Measurements from ENCODE around the gene IL1A. TPM values are rescaled to one million over a fixed set of nuclear protein-coding genes. Genes with fewer than 3 reads are reported as not detected.

The IL1A gene
- polyA plus RNA-seq, 3 donors: 0.06 TPM; not detected in 2

DNA sequence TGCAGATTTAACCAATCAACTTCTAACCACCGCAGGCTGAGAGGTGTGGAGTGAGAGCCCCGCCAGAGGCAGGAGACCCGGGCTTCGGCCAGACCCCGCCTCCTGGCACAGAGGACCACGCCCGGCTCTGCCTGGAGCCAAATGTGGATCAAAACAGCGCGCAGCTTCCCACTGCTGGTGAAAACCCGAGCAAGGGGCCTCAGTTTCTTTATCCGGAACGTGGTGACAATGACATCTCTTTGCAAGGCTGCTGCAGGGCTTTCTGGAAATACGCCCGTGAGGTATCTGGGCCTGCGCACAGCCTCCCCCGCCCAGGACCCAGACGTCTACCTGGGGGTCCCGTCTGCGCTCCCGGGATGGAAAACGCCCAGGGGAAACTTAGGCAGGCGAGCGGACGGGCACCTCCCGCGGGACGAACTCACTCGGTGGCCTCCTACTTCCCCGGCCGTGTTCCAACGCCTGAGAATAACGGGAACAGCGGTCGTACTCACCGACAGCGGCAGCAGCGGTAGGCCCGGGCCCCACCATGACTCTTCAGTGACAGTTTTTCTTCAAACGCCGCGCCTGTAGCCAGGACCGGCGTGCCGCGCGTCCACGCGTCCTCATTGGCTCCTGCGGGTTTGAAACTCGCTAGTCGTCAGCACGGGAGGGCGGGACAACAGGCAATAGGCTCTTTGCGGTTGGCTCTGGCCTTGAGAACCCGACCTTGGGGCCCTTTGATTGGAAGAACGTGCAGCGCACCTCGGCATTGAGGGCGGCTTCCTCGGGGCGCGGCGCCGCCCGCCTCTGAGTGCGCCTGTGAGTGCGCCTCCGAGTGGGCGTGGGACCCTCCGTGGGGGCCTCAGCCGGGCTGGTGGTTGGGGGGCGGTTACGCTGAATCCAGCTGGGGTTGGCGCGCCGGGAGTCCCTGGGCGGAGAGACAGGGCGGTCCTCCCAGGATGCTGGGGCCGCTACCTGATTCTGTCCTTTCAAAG is 19.9 kb downstream of the IL1A start, which contains the start of gene CKAP2L:
Gene CKAP2L, minus strand, starts transcription at position 539 of the 974 bp plus-strand sequence. Its CDS starts 11 bp downstream, at position 528.
- peak; percentile 88 to 96 (median 92) for DNase-seq (ENCODE audit: low read depth in 3 of 3, low spot score in 2 of 3)

GRCh38 chr2:112762276-112762675 is 22.0 kb downstream of the IL1A start:
- DNase-seq (ENCODE audit: low read depth in 3 of 3, low spot score in 2 of 3): no peak

DNA sequence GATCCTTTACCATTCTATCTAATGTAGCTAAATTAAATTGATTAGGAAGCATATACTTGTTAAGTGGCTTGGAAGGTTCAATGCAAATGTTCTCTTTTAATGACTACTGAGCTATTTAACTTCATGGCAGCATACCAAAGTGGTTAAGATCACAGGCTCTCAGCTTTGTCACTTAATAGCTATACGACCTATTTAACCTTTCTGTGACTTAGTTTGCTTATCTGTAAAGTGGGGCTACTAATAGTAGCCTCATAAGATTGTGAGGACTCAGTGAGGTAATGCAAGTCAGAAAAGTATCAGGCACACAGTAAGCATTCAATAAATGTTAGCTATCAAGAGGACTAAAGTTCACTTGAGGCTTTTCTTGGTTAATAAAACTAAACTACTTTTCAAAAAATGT is 24.1 kb downstream of the IL1A start:
- no peak for DNase-seq (ENCODE audit: low read depth in 3 of 3, low spot score in 2 of 3)

DNA sequence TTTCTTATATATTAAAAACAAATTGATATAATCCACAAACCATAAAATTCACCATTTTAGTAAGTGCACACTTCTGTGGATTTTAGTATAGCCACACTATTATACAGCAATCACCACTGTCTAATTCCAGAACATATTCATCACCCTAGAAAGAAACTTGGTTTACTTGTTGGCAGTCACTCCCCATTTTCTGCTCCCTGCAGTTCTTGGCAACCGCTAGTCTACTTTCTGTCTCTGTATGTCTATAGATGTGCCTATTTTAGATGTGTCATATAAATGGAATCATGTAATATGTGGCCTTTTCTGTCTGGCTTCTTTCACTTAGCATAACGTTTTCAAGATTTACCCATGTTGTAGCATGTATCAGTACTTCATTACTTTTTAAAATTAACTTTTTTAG is 25.6 kb downstream of the IL1A start:
- DNase-seq (ENCODE audit: low read depth in 3 of 3, low spot score in 2 of 3): no peak

- DNase-seq (ENCODE audit: low read depth in 3 of 3, low spot score in 2 of 3): no peak
Measured at GRCh38 chr2:112757265-112757664, 27.0 kb downstream of the IL1A start.

GRCh38 chr2:112756207-112756606 is 28.1 kb downstream of the IL1A start:
- DNase-seq (ENCODE audit: low read depth in 3 of 3, low spot score in 2 of 3): no peak

GRCh38 chr2:112755444-112755843 is 28.8 kb downstream of the IL1A start:
- no peak for DNase-seq (ENCODE audit: low read depth in 3 of 3, low spot score in 2 of 3)

- DNase-seq (ENCODE audit: low read depth in 3 of 3, low spot score in 2 of 3): no peak
Measured at GRCh38 chr2:112754564-112754963, 29.7 kb downstream of the IL1A start.

DNA sequence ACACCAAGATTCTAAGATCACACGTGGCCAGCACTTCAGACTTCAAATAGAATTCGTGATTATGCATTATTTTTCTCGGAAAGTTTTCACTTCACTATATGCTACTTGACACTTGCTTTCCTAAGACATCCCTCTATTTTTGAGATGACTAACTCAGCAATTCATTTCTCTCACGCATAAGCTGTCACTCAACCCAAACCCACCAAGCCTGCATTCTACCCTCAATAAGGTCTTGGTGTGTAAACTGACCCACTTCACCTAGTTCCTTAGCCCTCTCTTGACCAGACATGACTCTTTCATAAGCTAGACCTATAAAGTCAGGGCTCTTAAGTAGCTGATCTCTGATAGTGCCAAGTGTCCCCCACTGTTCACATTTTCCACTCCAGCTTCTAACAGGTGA is 31.6 kb downstream of the IL1A start:
- DNase-seq (ENCODE audit: low read depth in 3 of 3, low spot score in 2 of 3): no peak

DNA sequence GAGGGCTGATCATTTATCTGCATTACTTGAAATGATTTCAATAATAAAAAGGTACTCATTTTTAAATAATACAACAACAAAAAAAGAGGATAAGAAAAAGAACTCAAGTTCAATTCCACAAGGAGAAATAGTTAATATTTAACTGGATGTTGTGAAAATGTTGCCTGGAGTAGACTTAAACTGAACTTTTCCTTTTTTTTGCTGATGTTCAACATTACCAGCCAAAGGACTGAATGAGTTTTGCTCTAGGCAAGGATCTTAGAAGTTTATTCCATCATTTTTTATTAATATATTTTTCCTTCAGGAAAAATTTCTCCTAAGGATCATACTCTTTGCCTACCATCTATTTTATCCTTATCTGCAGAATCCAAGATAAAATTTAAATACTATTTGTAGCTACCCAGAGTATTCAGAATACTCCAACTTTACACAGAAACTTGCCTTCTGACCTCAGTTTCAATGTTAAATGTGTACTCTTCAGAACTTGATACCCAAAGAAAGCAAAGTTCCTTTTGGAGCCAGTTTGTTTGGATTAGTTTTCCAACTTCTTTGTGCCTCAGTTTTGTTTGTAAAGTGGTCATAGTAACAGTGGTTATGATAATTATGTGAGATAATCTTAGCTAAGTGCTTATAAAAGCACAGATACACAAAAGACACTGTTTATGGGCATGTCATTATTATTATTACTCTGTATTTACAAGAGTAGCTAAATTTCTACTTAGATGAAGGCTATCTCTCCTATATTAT is 32.7 kb downstream of the IL1A start:
- DNase-seq (ENCODE audit: low read depth in 3 of 3, low spot score in 2 of 3): no peak

GRCh38 chr2:112750560-112750843 is 33.8 kb downstream of the IL1A start:
- no peak for DNase-seq (ENCODE audit: low read depth in 3 of 3, low spot score in 2 of 3)

GRCh38 chr2:112749755-112750559 is 34.3 kb downstream of the IL1A start:
- peak in 1 of 3 donors; percentile 50 for DNase-seq (ENCODE audit: low read depth in 3 of 3, low spot score in 2 of 3)

DNA sequence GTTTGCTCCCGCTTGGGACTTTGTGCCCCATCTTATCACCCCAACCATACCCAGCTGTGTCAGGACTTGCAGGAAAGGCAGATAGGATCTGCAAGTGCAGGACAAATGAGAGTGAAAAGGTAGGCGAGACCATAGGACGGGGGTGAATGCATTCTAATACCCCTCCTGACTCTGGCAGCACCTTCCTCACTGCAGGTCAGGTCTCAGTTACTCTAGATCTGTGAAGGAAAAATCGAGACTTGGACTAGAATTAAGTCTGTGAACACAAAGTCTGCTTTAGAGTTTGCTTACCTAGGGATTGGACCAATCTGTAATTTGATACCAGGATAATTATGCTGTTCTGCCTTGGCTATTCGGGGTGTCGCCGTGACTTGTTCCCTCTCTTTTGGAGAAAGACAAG is 43.8 kb downstream of the IL1A start:
- no peak for DNase-seq (ENCODE audit: low read depth in 3 of 3, low spot score in 2 of 3)

- DNase-seq (ENCODE audit: low read depth in 3 of 3, low spot score in 2 of 3): no peak
Measured at GRCh38 chr2:112737542-112738232, 46.6 kb downstream of the IL1A start.

GRCh38 chr2:112733871-112734270 is 50.4 kb downstream of the IL1A start:
- no peak for DNase-seq (ENCODE audit: low read depth in 3 of 3, low spot score in 2 of 3)

- no peak for DNase-seq (ENCODE audit: low read depth in 3 of 3, low spot score in 2 of 3)
Measured at GRCh38 chr2:112733456-112733855, 50.8 kb downstream of the IL1A start.

DNA sequence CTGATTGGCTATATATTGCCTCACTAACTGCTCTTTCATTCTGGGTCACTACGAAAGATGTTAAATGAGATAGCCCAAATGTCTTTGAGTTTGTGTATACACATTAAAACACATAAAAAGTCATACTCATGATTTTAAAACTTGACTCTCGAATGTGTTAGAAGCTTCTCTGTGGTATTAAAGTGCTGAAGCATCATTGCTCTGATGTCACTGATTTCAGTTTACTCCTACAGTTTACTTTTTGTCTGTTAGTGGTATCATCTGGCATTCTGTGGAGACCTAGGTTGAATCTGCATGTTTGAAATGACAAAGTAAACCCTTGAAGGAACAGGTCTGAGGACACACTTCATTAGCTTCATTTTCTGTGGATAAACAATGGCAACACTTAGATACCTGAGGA is 52.8 kb downstream of the IL1A start:
- DNase-seq (ENCODE audit: low read depth in 3 of 3, low spot score in 2 of 3): no peak

GRCh38 chr2:112730791-112731190 is 53.5 kb downstream of the IL1A start:
- no peak for DNase-seq (ENCODE audit: low read depth in 3 of 3, low spot score in 2 of 3)

DNA sequence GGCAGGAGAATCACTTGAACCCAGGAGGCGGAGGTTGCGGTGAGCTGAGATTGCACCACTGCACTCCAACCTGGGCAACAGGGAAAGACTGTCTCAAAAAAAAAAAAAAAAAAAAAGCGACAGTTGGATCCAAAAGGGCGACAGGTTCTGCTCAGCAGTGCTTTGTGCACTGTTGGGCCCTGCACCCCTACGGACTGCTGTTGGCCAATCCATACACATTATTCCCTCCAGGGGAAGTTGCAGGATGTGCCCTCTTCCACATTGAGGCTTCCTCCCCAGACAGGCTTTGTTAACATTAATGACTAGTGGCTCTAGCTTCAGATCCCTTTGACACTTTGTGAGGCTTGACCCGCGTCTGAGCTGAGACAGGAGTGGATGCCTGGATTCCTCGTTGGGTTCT is 54.1 kb downstream of the IL1A start:
- no peak for DNase-seq (ENCODE audit: low read depth in 3 of 3, low spot score in 2 of 3)

GRCh38 chr2:112728378-112729175 is 55.7 kb downstream of the IL1A start:
- DNase-seq (ENCODE audit: low read depth in 3 of 3, low spot score in 2 of 3): no peak
